SU-DHL-6 (cell line): ENCODE data around the gene P2RY14.

Source experiments
- H2AFZ ChIP-seq: fragments of 200-600 bp; sonication (generic); 2 replicates; pipeline ENCODE4 v1.6.1; 2014; ENCODE audit warnings: low read depth, mild to moderate bottlenecking, moderate library complexity, mixed read lengths, antibody characterized with exemption, low read length; ENCODE audit not compliant: severe bottlenecking
- H3F3A ChIP-seq: fragments of 200-600 bp; shearing (Covaris generic); 2 replicates; pipeline ENCODE4 v1.6.0; 2016; ENCODE audit warnings: antibody characterized with exemption, mild to moderate bottlenecking; ENCODE audit not compliant: insufficient read depth
- H3K27ac ChIP-seq: fragments of 200-600 bp; sonication (generic); 2 replicates; pipeline ENCODE4 v1.5.1; 2016; ENCODE audit warnings: low read depth, mild to moderate bottlenecking, low read length, moderate library complexity, mixed read lengths
- H3K27me3 ChIP-seq: fragments of 200-600 bp; sonication (generic), shearing (Covaris generic); 2 replicates; pipeline ENCODE4 v1.6.0; 2014; ENCODE audit warnings: mild to moderate bottlenecking, low read length
- H3K36me3 ChIP-seq: fragments of 200-600 bp; sonication (generic); 2 replicates; pipeline ENCODE4 v1.6.1; 2014; ENCODE audit warnings: mild to moderate bottlenecking, low read length, mixed read lengths
- H3K4me2 ChIP-seq: fragments of 300-600, 200-600 bp; shearing (Covaris generic), sonication (generic); 2 replicates; pipeline ENCODE4 v1.6.0; 2014; ENCODE audit warnings: low read length, low read depth, mild to moderate bottlenecking; ENCODE audit not compliant: poor library complexity, severe bottlenecking
- H3K4me3 ChIP-seq: fragments of 200-600 bp; sonication (generic); 2 replicates; pipeline ENCODE4 v1.5.1; 2014; ENCODE audit warnings: antibody characterized with exemption, low read length, mild to moderate bottlenecking, mixed read lengths; ENCODE audit not compliant: insufficient read depth, poor library complexity, severe bottlenecking
- H3K79me2 ChIP-seq: fragments of 200-600 bp; sonication (generic); 2 replicates; pipeline ENCODE4 v1.6.1; 2014; ENCODE audit warnings: mild to moderate bottlenecking, low read length, moderate library complexity; ENCODE audit not compliant: insufficient read depth
- H3K9ac ChIP-seq: fragments of 200-600 bp; sonication (generic); 2 replicates; pipeline ENCODE4 v1.7.0; 2014; ENCODE audit warnings: mild to moderate bottlenecking, low read length
- H3K9me2 ChIP-seq: fragments of 200-600 bp; sonication (generic); replicated peaks from 2 replicates; pipeline ENCODE4 v1.6.1; 2014; ENCODE audit warnings: low read length; ENCODE audit not compliant: insufficient read depth
- H3K9me3 ChIP-seq: fragments of 200-600 bp; sonication (generic); 2 replicates; pipeline ENCODE4 v1.6.1; 2014; ENCODE audit warnings: low read length, mixed read lengths; ENCODE audit not compliant: insufficient read depth
- H4K20me1 ChIP-seq: fragments of 200-600 bp; sonication (generic); 2 replicates; pipeline ENCODE4 v1.6.1; 2014; ENCODE audit warnings: low read depth, mild to moderate bottlenecking, antibody characterized with exemption, low read length, moderate library complexity, mixed read lengths
- EZH2phosphoT487 ChIP-seq: fragments of 200-600 bp; sonication (generic), shearing (Covaris generic); conservative IDR thresholded peaks from 2 replicates; pipeline ENCODE4 v1.6.1; 2018; ENCODE audit warnings: mild to moderate bottlenecking, antibody characterized with exemption, low read length, moderate library complexity, mixed read lengths
- TF ChIP-seq, protein P1 (sequence below): fragments of 200-600 bp; sonication (generic); IDR thresholded peaks from one replicate; pipeline ENCODE4 v1.5.1; 2017; ENCODE audit warnings: antibody characterized with exemption, mild to moderate bottlenecking, low read length, moderate library complexity; ENCODE audit not compliant: insufficient read depth, poor library complexity, severe bottlenecking

The P2RY14 gene

GRCh38 chr3:151227807-151228665 lies 50.3 kb downstream of the P2RY14 start:
- Histone ChIP-seq H3K4me2 (no peak overlapping the region), H3K9me2 (no peaks in the 10 kb centered on the region), H3K9ac (no peak overlapping the region), H3K9me3 (no peaks in the 10 kb centered on the region), H3K27ac (no peak overlapping the region), H3K4me3 (no peak overlapping the region), H2AFZ (no peak overlapping the region), H4K20me1 (no peaks in the 10 kb centered on the region), H3K27me3 (no peaks in the 10 kb centered on the region), H3F3A (no peaks in the 10 kb centered on the region), H3K36me3 (no peaks in the 10 kb centered on the region), H3K79me2 (no peaks in the 10 kb centered on the region)
- no peak for TF ChIP-seq EZH2phosphoT487
- TF ChIP-seq, protein P1, sequence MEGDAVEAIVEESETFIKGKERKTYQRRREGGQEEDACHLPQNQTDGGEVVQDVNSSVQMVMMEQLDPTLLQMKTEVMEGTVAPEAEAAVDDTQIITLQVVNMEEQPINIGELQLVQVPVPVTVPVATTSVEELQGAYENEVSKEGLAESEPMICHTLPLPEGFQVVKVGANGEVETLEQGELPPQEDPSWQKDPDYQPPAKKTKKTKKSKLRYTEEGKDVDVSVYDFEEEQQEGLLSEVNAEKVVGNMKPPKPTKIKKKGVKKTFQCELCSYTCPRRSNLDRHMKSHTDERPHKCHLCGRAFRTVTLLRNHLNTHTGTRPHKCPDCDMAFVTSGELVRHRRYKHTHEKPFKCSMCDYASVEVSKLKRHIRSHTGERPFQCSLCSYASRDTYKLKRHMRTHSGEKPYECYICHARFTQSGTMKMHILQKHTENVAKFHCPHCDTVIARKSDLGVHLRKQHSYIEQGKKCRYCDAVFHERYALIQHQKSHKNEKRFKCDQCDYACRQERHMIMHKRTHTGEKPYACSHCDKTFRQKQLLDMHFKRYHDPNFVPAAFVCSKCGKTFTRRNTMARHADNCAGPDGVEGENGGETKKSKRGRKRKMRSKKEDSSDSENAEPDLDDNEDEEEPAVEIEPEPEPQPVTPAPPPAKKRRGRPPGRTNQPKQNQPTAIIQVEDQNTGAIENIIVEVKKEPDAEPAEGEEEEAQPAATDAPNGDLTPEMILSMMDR: peak; percentile 84

DNA sequence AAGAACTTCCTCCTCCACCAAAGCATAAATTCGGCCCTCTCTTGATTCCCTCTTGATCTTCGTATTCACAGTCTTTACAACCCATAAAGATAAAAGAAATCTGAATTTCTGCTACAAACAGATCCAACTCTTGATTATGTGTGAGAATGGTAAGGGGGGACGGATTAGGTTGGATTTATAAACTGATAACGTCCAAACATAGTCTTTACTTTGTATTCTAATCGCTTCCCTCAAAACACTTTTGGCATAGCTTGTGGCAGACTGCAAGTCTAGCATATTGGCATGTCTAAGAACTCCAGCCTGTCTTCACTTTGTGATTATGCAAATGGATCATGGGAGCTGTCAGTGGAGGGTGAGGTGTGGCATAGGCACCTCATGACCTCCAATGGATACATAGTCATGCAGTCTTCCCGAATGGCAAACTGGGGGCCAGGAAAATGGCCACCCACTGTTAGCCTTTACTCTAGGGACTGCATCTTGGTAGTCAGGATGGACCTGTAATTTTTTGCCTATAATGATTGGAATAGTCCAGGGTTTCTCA lies 51.0 kb downstream of the P2RY14 start:
- Histone ChIP-seq H3K4me3 (no peak overlapping the region), H3F3A (no peaks in the 10 kb centered on the region), H3K9ac (no peak overlapping the region), H2AFZ (no peak overlapping the region), H3K36me3 (no peaks in the 10 kb centered on the region), H3K79me2 (no peaks in the 10 kb centered on the region), H3K27me3 (no peaks in the 10 kb centered on the region), H3K9me2 (no peaks in the 10 kb centered on the region), H3K9me3 (no peaks in the 10 kb centered on the region), H4K20me1 (no peaks in the 10 kb centered on the region), H3K27ac (no peak overlapping the region), H3K4me2 (no peak overlapping the region)
- TF ChIP-seq, protein P1: no peak
- no peak for TF ChIP-seq EZH2phosphoT487

- H4K20me1 ChIP-seq: no peaks in the 10 kb centered on the region
- H3K4me2 ChIP-seq: no peak overlapping the region
- no peaks in the 10 kb centered on the region for H3K79me2 ChIP-seq
- no peak overlapping the region for H3K9ac ChIP-seq
- no peaks in the 10 kb centered on the region for H3K9me3 ChIP-seq
- H3K36me3 ChIP-seq: no peaks in the 10 kb centered on the region
- no peaks in the 10 kb centered on the region for H3F3A ChIP-seq
- TF ChIP-seq EZH2phosphoT487: no peak
- TF ChIP-seq, protein P1: no peak
- H3K4me3 ChIP-seq: no peak overlapping the region
- H3K27ac ChIP-seq: no peak overlapping the region
- no peak overlapping the region for H2AFZ ChIP-seq
- H3K27me3 ChIP-seq: no peaks in the 10 kb centered on the region
- H3K9me2 ChIP-seq: no peaks in the 10 kb centered on the region
Measured at GRCh38 chr3:151226825-151227224, 51.5 kb downstream of the P2RY14 start.
